ENCODE measurements around the gene OPCML.

OPCML gene

DNA sequence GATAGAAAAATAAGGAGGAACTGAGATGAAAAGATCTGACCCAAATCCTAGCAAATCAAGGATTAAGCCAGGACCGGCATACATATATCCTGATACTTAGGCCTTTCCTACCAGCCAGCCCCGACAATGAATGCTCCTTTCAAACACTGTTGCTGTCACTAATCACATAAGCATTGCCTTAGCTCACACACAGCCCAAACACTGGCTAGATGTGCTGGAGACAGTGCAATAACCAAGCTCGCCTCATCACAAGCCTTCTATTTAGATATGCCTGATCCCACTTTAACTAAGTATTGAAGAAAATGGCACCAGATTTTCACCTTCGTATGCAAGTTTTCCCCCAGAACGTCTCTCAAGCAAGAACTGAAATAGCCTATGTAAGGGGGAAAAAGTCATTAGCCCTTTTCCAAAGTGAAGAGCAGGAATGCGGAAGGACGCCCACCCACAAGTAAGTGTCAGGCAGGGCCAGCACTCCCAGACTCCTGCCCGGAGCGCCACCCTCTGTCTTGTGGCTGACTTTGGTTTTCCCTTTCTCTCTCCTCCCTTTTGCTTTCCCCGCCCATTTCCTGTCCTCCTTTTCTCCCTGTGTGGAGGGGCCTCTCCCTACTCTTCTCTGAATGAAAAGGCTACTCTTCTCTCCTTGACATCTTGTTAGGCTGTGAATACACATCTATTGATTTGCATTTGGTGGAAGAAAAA, 8.9 kb upstream of the OPCML start:
- Histone ChIP-seq H3K27ac (no peak overlapping the region), H3K4me1 (ENCODE audit: control insufficient read depth in 1 of 2, insufficient read depth in 1 of 2, low read depth in 1 of 2, low read length in 1 of 2) (no peaks in the 10 kb centered on the region), H3K27me3 (no peaks in the 10 kb centered on the region), H3K36me3 (no peaks in the 10 kb centered on the region), H3K4me3 (ENCODE audit: low read depth in 1 of 2, low read length in 1 of 2) (no peak overlapping the region), H3K9me3 (no peaks in the 10 kb centered on the region)
- TF ChIP-seq, protein P1, sequence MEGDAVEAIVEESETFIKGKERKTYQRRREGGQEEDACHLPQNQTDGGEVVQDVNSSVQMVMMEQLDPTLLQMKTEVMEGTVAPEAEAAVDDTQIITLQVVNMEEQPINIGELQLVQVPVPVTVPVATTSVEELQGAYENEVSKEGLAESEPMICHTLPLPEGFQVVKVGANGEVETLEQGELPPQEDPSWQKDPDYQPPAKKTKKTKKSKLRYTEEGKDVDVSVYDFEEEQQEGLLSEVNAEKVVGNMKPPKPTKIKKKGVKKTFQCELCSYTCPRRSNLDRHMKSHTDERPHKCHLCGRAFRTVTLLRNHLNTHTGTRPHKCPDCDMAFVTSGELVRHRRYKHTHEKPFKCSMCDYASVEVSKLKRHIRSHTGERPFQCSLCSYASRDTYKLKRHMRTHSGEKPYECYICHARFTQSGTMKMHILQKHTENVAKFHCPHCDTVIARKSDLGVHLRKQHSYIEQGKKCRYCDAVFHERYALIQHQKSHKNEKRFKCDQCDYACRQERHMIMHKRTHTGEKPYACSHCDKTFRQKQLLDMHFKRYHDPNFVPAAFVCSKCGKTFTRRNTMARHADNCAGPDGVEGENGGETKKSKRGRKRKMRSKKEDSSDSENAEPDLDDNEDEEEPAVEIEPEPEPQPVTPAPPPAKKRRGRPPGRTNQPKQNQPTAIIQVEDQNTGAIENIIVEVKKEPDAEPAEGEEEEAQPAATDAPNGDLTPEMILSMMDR (IDR thresholded peaks at IDR 0.05) = no peak

DNA sequence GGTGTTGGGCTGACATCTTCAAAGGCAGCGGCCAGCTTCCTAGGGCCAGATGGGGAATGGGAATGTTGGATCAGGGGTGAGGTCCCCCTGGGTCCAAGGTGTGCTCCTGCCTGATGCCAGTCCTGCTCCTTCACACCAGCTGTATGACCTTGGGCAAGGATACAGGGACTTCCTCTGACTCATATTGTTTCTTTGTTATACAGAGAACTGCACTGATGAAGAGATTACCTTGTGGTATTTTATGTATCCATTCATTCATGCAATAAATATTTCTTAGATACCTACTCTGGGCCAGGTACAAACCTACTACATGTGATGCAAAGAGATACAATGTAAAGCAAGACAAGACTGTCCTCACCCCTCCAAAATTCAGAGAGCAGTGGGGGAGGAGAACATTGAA, 3.9 kb upstream of the OPCML start:
- no peaks in the 10 kb centered on the region for H3K9me3 ChIP-seq
- TF ChIP-seq, protein P1 (IDR thresholded peaks at IDR 0.05) = no peak
- no peak overlapping the region for H3K27ac ChIP-seq
- H3K27me3 ChIP-seq = peaks cover 25% of the 10 kb centered on the region
- H3K4me3 ChIP-seq (ENCODE audit: low read depth in 1 of 2, low read length in 1 of 2) = no peak overlapping the region
- no peaks in the 10 kb centered on the region for H3K4me1 ChIP-seq (ENCODE audit: control insufficient read depth in 1 of 2, insufficient read depth in 1 of 2, low read depth in 1 of 2, low read length in 1 of 2)
- H3K36me3 ChIP-seq = no peaks in the 10 kb centered on the region

DNA sequence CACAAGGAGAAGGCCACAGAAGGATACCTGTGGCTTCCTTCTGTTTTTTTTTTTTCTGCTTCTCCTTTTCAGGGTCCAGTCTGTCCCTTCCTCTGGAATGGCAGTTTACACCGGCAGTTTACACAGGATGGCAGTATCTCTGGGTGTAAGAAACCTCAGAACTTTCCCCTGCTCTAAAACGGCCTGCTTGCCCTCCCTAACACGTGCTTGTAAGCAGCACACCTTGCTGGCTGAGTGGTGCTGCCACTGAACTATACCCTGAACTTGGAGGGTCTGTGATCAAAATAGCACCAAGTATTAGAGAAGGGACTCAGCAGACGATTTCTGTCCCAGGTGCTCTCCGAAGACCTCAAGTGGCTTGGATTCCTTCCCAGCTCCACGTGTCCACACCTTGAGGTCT, 904 bp upstream of the OPCML start:
- Histone ChIP-seq H3K36me3 (no peaks in the 10 kb centered on the region), H3K9me3 (no peaks in the 10 kb centered on the region), H3K27me3 (peaks cover 43% of the 10 kb centered on the region), H3K27ac (no peak overlapping the region), H3K4me3 (ENCODE audit: low read depth in 1 of 2, low read length in 1 of 2) (no peak overlapping the region), H3K4me1 (ENCODE audit: control insufficient read depth in 1 of 2, insufficient read depth in 1 of 2, low read depth in 1 of 2, low read length in 1 of 2) (no peaks in the 10 kb centered on the region)
- TF ChIP-seq, protein P1 (IDR thresholded peaks at IDR 0.05) = no peak

DNA sequence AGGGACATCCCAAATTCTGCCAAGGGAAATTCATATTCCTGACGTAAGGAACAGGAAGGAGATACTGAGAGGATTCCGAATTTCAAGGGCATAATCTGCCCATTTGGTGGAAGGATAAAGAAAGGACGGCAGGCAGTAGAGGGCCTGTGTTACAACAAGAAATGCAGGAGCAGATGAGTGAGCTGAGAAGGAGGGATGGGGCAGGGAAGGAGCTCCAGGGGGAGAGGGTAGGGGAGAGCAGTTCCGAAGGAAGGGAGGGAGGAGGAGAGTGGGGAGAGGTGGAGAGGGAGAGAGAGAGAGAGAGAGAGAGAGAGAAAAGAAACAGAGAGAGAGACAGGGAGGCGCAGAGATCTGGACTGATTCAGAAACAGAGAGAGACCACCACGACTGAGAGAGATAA, 843 bp downstream of the OPCML start:
- H3K36me3 ChIP-seq = no peaks in the 10 kb centered on the region
- H3K27ac ChIP-seq = no peak overlapping the region
- H3K27me3 ChIP-seq = peaks cover 43% of the 10 kb centered on the region
- no peak overlapping the region for H3K4me3 ChIP-seq (ENCODE audit: low read depth in 1 of 2, low read length in 1 of 2)
- TF ChIP-seq, protein P1 (IDR thresholded peaks at IDR 0.05) = no peak
- no peaks in the 10 kb centered on the region for H3K9me3 ChIP-seq
- H3K4me1 ChIP-seq (ENCODE audit: control insufficient read depth in 1 of 2, insufficient read depth in 1 of 2, low read depth in 1 of 2, low read length in 1 of 2) = no peaks in the 10 kb centered on the region

DNA sequence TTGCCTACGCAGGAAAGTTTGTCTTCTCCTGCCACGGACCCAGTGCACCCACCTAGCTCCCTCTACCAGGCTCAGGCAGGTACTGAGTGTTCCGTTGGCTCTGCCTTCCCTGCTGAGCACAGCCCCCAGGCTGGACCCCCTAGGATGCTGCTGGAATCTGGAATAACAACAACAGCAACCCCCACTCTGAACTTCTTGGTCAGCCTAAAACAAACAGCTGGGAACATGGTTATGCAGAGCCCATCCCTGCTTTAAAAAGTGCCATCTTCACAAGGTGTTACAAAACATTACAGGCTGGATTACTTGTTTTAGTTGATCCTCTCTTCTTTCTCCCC, 1.8 kb downstream of the OPCML start:
- H3K27ac ChIP-seq = no peak overlapping the region
- no peaks in the 10 kb centered on the region for H3K9me3 ChIP-seq
- TF ChIP-seq, protein P1 (IDR thresholded peaks at IDR 0.05) = no peak
- H3K4me1 ChIP-seq (ENCODE audit: control insufficient read depth in 1 of 2, insufficient read depth in 1 of 2, low read depth in 1 of 2, low read length in 1 of 2) = no peaks in the 10 kb centered on the region
- H3K4me3 ChIP-seq (ENCODE audit: low read depth in 1 of 2, low read length in 1 of 2) = no peak overlapping the region
- peaks cover 43% of the 10 kb centered on the region for H3K27me3 ChIP-seq
- no peaks in the 10 kb centered on the region for H3K36me3 ChIP-seq
